HFF-Myc (cell line): ENCODE measurements around the gene SLC43A3.

ENCODE experiments used
- DNase-seq: peaks from one replicate; pipeline ENCODE4 v3.0.0-alpha.2; 2011; ENCODE audit warnings: low read depth; ENCODE audit errors: extremely low read depth
- H3K4me3 ChIP-seq: replicated peaks from 2 replicates; pipeline ENCODE4 v1.5.1; 2011; ENCODE audit warnings: low read depth, mild to moderate bottlenecking, control low read depth, low read length
- TF ChIP-seq, protein P1 (sequence below): IDR thresholded peaks from 2 replicates; pipeline ENCODE4 v1.5.1; 2012; ENCODE audit warnings: mild to moderate bottlenecking, low read depth, low read length, control low read depth; ENCODE audit errors: missing control alignments

Gene SLC43A3

GRCh38 chr11:57473285-57473841 is 46.4 kb upstream of the SLC43A3 start:
- no peak overlapping the region for H3K4me3 ChIP-seq
- TF ChIP-seq, protein P1, sequence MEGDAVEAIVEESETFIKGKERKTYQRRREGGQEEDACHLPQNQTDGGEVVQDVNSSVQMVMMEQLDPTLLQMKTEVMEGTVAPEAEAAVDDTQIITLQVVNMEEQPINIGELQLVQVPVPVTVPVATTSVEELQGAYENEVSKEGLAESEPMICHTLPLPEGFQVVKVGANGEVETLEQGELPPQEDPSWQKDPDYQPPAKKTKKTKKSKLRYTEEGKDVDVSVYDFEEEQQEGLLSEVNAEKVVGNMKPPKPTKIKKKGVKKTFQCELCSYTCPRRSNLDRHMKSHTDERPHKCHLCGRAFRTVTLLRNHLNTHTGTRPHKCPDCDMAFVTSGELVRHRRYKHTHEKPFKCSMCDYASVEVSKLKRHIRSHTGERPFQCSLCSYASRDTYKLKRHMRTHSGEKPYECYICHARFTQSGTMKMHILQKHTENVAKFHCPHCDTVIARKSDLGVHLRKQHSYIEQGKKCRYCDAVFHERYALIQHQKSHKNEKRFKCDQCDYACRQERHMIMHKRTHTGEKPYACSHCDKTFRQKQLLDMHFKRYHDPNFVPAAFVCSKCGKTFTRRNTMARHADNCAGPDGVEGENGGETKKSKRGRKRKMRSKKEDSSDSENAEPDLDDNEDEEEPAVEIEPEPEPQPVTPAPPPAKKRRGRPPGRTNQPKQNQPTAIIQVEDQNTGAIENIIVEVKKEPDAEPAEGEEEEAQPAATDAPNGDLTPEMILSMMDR, result no peak
- no peak for DNase-seq

- no peak for DNase-seq
- H3K4me3 ChIP-seq, result no peak overlapping the region
- TF ChIP-seq, protein P1, result no peak
Observed at GRCh38 chr11:57471496-57471895, 44.6 kb upstream of the SLC43A3 start.

DNA sequence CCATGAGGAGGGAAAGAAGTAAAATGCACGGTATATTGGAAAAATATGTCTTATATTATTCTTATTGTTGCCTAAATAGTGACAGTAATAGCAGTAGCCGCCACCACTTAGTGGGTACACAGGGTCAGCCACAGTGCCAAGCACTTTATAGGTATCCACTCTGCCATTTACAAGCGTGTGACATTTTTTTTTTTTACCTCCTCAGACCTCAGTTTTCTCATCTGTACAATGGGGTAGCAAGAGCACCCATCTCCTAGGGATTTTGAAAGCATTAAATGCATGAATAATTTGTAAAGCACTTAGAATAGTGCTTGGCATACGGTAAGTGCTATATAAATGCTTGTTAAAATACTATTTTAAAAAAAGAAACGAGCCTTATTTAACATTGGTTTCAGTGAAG is 42.3 kb upstream of the SLC43A3 start:
- H3K4me3 ChIP-seq, result no peak overlapping the region
- TF ChIP-seq, protein P1, result no peak
- DNase-seq, result no peak

- H3K4me3 ChIP-seq, result no peak overlapping the region
- TF ChIP-seq, protein P1, result no peak
- DNase-seq, result no peak
Observed at GRCh38 chr11:57468276-57468675, 41.4 kb upstream of the SLC43A3 start.

DNA sequence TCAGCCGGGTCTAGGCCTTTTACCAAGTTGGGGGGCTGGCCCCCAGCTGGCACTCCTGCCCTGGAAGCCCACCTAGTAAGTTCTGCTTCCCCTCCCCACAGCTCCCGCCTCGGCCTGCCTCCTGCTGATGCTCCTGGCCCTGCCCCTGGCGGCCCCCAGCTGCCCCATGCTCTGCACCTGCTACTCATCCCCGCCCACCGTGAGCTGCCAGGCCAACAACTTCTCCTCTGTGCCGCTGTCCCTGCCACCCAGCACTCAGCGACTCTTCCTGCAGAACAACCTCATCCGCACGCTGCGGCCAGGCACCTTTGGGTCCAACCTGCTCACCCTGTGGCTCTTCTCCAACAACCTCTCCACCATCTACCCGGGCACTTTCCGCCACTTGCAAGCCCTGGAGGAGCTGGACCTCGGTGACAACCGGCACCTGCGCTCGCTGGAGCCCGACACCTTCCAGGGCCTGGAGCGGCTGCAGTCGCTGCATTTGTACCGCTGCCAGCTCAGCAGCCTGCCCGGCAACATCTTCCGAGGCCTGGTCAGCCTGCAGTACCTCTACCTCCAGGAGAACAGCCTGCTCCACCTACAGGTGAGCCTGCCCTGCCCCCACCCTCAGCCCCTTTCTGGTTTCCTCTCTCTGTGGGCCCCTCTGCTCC is 40.7 kb upstream of the SLC43A3 start:
- TF ChIP-seq, protein P1, result no peak
- DNase-seq, result no peak
- no peak overlapping the region for H3K4me3 ChIP-seq

GRCh38 chr11:57466680-57467079 is 39.8 kb upstream of the SLC43A3 start:
- TF ChIP-seq, protein P1, result no peak
- no peak for DNase-seq
- no peak overlapping the region for H3K4me3 ChIP-seq
